ENCODE results near the gene EVA1A. TPM values are rescaled to one million over a fixed set of nuclear protein-coding genes. Genes with fewer than 3 reads are reported as not detected.

EVA1A gene
- total and polyA plus RNA-seq, 4 donors: 30.1 to 102 (median 43.5) TPM

DNA sequence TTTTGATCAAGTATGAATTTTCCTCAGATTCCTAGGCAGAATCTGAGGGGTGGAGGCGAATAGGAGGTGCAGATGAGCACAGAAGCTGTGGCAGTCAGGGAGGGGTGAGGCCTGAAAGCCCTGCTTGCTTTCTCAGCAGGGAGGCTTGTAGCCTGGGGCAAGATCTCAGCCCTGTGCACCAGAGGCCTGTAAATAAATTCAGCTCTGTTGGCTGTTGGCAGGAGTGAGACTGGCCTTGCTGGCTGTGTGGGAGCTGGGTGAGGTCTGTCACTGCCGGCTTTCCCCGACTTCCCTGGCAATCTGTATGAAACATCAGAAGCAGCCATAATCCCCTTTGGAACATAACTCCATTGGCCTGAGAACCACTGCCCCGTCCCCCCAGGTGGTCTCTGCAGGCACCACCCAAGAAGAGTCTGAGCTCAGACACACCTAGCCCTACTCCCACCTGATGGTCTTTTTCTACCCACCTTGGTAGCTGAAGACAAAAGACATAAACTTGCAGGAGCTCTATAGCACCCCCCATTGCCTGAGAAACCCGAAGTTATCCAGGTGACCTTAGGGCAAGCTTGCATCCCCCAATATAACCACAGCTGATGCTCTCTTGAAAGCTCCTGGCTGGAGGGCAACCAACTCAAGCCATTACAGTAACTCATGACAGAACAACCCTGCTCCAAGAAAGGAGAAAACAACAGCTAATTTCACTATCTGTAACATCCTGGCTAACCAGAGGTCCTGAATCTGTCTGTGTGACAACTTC is 32.3 kb downstream of the EVA1A start:
- no peak for DNase-seq
- Histone ChIP-seq H3K27ac (ENCODE audit: low read depth in 1 of 2, low read length in 1 of 2) (no peak overlapping the region), H3K4me1 (ENCODE audit: control insufficient read depth in 5 of 5, insufficient read depth in 5 of 5, low read length in 5 of 5) (peaks cover 0 to 3% (median 0%) of the 10 kb centered on the region in 5 donors), H3K9me3 (ENCODE audit: control insufficient read depth in 4 of 4, insufficient read depth in 3 of 4, low read length in 3 of 4) (no peaks in the 10 kb centered on the region), H3K9ac (ENCODE audit: insufficient read depth in 1 of 2, low read length in 2 of 2) (no peak overlapping the region), H3K4me3 (no peak overlapping the region), H3K27me3 (ENCODE audit: control insufficient read depth in 3 of 3, insufficient read depth in 3 of 3, low read length in 2 of 3) (no peaks in the 10 kb centered on the region), H3K36me3 (ENCODE audit: control insufficient read depth in 4 of 4, insufficient read depth in 4 of 4, low read length in 4 of 4) (no peaks in the 10 kb centered on the region)
- ATAC-seq (ENCODE audit: insufficient read depth, low FRiP score): no peak
- 89 to 92% methylated on average over 5 of the region's 5 CpGs for WGBS, 2 donors
- TF ChIP-seq, protein P1, sequence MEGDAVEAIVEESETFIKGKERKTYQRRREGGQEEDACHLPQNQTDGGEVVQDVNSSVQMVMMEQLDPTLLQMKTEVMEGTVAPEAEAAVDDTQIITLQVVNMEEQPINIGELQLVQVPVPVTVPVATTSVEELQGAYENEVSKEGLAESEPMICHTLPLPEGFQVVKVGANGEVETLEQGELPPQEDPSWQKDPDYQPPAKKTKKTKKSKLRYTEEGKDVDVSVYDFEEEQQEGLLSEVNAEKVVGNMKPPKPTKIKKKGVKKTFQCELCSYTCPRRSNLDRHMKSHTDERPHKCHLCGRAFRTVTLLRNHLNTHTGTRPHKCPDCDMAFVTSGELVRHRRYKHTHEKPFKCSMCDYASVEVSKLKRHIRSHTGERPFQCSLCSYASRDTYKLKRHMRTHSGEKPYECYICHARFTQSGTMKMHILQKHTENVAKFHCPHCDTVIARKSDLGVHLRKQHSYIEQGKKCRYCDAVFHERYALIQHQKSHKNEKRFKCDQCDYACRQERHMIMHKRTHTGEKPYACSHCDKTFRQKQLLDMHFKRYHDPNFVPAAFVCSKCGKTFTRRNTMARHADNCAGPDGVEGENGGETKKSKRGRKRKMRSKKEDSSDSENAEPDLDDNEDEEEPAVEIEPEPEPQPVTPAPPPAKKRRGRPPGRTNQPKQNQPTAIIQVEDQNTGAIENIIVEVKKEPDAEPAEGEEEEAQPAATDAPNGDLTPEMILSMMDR (IDR thresholded peaks at IDR 0.05; ENCODE audit: control extremely low read depth, extremely low read depth): no peak

GRCh38 chr2:75527676-75528075 is 33.1 kb downstream of the EVA1A start:
- WGBS, 2 donors: 90 to 92% methylated on average over 1 of the region's 1 CpG
- no peaks in the 10 kb centered on the region for H3K36me3 ChIP-seq (ENCODE audit: control insufficient read depth in 4 of 4, insufficient read depth in 4 of 4, low read length in 4 of 4)
- no peak overlapping the region for H3K9ac ChIP-seq (ENCODE audit: insufficient read depth in 1 of 2, low read length in 2 of 2)
- no peak overlapping the region for H3K4me3 ChIP-seq
- ATAC-seq (ENCODE audit: insufficient read depth, low FRiP score): no peak
- H3K9me3 ChIP-seq (ENCODE audit: control insufficient read depth in 4 of 4, insufficient read depth in 3 of 4, low read length in 3 of 4): no peaks in the 10 kb centered on the region
- H3K27me3 ChIP-seq (ENCODE audit: control insufficient read depth in 3 of 3, insufficient read depth in 3 of 3, low read length in 2 of 3): no peaks in the 10 kb centered on the region
- peaks cover 0 to 3% (median 0%) of the 10 kb centered on the region in 5 donors for H3K4me1 ChIP-seq (ENCODE audit: control insufficient read depth in 5 of 5, insufficient read depth in 5 of 5, low read length in 5 of 5)
- no peak for DNase-seq
- TF ChIP-seq, protein P1 (IDR thresholded peaks at IDR 0.05; ENCODE audit: control extremely low read depth, extremely low read depth): no peak
- no peak overlapping the region for H3K27ac ChIP-seq (ENCODE audit: low read depth in 1 of 2, low read length in 1 of 2)

GRCh38 chr2:75526842-75527241 is 33.9 kb downstream of the EVA1A start:
- no peak for DNase-seq
- ATAC-seq (ENCODE audit: insufficient read depth, low FRiP score): no peak
- TF ChIP-seq, protein P1 (IDR thresholded peaks at IDR 0.05; ENCODE audit: control extremely low read depth, extremely low read depth): no peak
- H3K4me1 ChIP-seq (ENCODE audit: control insufficient read depth in 5 of 5, insufficient read depth in 5 of 5, low read length in 5 of 5): peaks cover 0 to 3% (median 0%) of the 10 kb centered on the region in 5 donors
- H3K4me3 ChIP-seq: no peak overlapping the region
- H3K9me3 ChIP-seq (ENCODE audit: control insufficient read depth in 4 of 4, insufficient read depth in 3 of 4, low read length in 3 of 4): no peaks in the 10 kb centered on the region
- H3K27ac ChIP-seq (ENCODE audit: low read depth in 1 of 2, low read length in 1 of 2): no peak overlapping the region
- no peaks in the 10 kb centered on the region for H3K36me3 ChIP-seq (ENCODE audit: control insufficient read depth in 4 of 4, insufficient read depth in 4 of 4, low read length in 4 of 4)
- no peak overlapping the region for H3K9ac ChIP-seq (ENCODE audit: insufficient read depth in 1 of 2, low read length in 2 of 2)
- no peaks in the 10 kb centered on the region for H3K27me3 ChIP-seq (ENCODE audit: control insufficient read depth in 3 of 3, insufficient read depth in 3 of 3, low read length in 2 of 3)
